Peyer's patch (tissue), 4 donors: ENCODE measurements around the gene CHN2. TPM values are rescaled to one million over a fixed set of nuclear protein-coding genes. Genes with fewer than 3 reads are reported as not detected.

Experiments used
- DNase-seq, 3 donors: peaks; one replicate each; pipeline ENCODE4 v3.0.0-alpha.2; 2017 to 2019
- H3K27ac ChIP-seq, 4 donors: fragments of 200-600 bp; sonication (generic); one replicate each; pipeline ENCODE4 v1.5.1; 2016 to 2019
- H3K27me3 ChIP-seq, 2 donors: fragments of 200-600 bp; sonication (generic); one replicate each; pipeline ENCODE4 v1.5.1; 2019
- H3K36me3 ChIP-seq, 3 donors: fragments of 200-600 bp; sonication (generic); one replicate each; pipeline ENCODE4 v1.5.1; 2016 to 2019
- H3K4me1 ChIP-seq, 4 donors: fragments of 200-600 bp; sonication (generic); one replicate each; pipeline ENCODE4 v1.5.1; 2016 to 2019
- H3K4me3 ChIP-seq, 4 donors: fragments of 200-600 bp; sonication (generic); 1 replicate in 3 of 4; 2 replicates in 1 of 4; pipeline ENCODE4 v1.5.1; 2016 to 2019; ENCODE audit warnings: mild to moderate bottlenecking in 1 of 4
- H3K9me3 ChIP-seq, 4 donors: fragments of 200-600 bp; sonication (generic); one replicate each; pipeline ENCODE4 v1.5.1; 2016 to 2019; ENCODE audit warnings: mild to moderate bottlenecking in 1 of 4
- POLR2A ChIP-seq, 2 donors: fragments of 450-650 bp; IDR thresholded peaks; one replicate each; pipeline ENCODE4 v1.5.1; 2017; ENCODE audit warnings: antibody characterized with exemption in 2 of 2, mild to moderate bottlenecking in 2 of 2, moderate library complexity in 2 of 2
- total RNA-seq, 4 donors: library from RNA; depleted of rRNA; stranded (reverse); fragments of >200 nt; gene quantifications; one replicate each; pipeline ENCODE4 v1.1.0, GENCODE V29; 2016
- TF ChIP-seq, protein P1 (sequence below), 6 experiments: fragments of 450-650 bp in 4 of 6; fragments of 200-600 bp in 2 of 6; sonication (generic) in 1 of 6; IDR thresholded peaks; one replicate each; pipeline ENCODE4 v1.5.1; 2017 to 2019; ENCODE audit warnings: antibody characterized with exemption in 6 of 6, mild to moderate bottlenecking in 3 of 6, moderate library complexity in 1 of 6

Gene CHN2
- total RNA-seq, 4 donors from 2014 or later: 29.7 to 159 (median 120) TPM

DNA sequence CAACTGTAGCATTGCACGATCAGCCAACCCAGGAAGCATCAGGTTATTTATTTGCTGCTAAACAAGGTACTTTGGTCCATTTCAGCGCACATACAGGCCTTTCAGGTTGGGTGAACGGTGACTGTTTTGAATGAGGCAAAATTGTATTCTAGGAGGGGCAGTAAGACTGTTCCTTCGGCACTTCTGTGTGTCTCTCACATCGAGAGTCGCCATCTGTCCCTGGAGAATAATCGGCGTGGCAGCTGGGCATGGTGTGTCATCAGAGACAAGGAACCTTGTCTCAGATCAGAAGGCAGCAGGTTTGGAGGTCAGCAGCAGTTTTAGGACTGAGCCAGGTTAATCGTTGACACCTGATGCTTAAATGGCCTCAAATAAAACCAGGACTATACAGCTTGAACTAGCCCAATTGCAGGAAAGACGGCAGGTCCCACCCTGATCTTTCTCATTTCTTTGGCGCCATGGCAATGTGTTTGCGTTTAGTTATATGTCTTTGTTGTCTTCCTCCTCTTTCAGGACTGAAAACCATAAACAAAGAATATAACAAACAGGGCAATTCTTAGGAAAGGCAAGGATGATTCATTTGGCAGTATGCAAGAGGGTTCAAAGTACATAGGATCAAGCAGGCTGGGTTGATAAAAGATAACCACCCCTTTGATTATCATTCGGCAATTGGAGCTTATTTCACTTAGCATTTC lies 277.0 kb downstream of the CHN2 start:
- no peaks in the 10 kb centered on the region for H3K27me3 ChIP-seq
- DNase-seq: peak in 2 of 3 donors; percentile 83 to 84
- H3K4me1 ChIP-seq: peaks cover 0 to 26% (median 2%) of the 10 kb centered on the region in 4 donors
- H3K4me3 ChIP-seq: peak overlapping the region in 1 of 4 donors; percentile 6
- TF ChIP-seq POLR2A (IDR thresholded peaks at IDR 0.05): peak in 1 of 2 donors; percentile 57
- TF ChIP-seq, protein P1, sequence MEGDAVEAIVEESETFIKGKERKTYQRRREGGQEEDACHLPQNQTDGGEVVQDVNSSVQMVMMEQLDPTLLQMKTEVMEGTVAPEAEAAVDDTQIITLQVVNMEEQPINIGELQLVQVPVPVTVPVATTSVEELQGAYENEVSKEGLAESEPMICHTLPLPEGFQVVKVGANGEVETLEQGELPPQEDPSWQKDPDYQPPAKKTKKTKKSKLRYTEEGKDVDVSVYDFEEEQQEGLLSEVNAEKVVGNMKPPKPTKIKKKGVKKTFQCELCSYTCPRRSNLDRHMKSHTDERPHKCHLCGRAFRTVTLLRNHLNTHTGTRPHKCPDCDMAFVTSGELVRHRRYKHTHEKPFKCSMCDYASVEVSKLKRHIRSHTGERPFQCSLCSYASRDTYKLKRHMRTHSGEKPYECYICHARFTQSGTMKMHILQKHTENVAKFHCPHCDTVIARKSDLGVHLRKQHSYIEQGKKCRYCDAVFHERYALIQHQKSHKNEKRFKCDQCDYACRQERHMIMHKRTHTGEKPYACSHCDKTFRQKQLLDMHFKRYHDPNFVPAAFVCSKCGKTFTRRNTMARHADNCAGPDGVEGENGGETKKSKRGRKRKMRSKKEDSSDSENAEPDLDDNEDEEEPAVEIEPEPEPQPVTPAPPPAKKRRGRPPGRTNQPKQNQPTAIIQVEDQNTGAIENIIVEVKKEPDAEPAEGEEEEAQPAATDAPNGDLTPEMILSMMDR (IDR thresholded peaks at IDR 0.05): no peak
- H3K27ac ChIP-seq: peak overlapping the region in 3 of 4 donors; percentile 57 to 83 (median 76)
- H3K36me3 ChIP-seq: no peaks in the 10 kb centered on the region
- H3K9me3 ChIP-seq: no peaks in the 10 kb centered on the region

DNA sequence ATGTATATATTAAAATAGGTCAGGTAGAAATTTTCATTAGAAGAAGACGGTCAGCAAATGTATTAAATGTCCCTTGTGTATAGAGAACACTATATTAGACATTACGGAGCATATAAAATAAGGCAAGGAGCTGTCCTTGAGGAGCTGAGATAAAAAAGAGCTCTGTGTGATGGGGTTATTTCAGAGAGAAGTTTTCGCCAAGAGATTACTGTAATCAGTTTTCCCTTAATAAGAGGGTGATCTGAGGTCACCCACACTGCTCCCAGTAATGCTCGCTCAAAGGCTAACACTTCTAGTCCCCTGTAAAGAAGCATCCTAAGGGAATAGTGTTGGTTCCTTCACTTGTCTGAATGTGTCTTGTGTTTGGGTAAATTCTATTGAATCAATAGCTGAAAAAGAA lies 282.3 kb downstream of the CHN2 start:
- DNase-seq: no peak
- H3K9me3 ChIP-seq: no peaks in the 10 kb centered on the region
- H3K27me3 ChIP-seq: no peaks in the 10 kb centered on the region
- TF ChIP-seq, protein P1 (IDR thresholded peaks at IDR 0.05): no peak
- TF ChIP-seq POLR2A (IDR thresholded peaks at IDR 0.05): no peak
- no peak overlapping the region for H3K4me3 ChIP-seq
- H3K4me1 ChIP-seq: peaks cover 0 to 9% (median 1%) of the 10 kb centered on the region in 4 donors
- H3K36me3 ChIP-seq: no peaks in the 10 kb centered on the region
- no peak overlapping the region for H3K27ac ChIP-seq

DNA sequence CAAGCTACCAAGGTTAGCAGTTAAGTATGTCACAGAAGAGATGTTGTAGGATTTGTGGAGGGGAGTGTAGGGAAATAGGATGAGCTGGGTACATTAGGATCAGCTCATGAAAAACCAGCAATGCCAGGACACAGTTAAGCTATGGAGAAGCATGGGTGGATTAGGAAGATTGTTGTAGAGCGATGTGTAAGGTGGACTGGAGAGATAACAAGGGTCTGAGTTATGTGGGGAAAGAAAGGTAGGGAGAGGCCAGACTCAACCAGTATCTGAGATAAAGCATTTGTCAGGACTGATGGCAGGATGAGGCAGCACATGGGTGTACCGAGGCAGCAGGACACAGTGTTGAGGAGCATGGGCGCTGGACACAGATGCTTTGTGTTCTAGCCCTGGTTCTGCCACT lies 283.7 kb downstream of the CHN2 start:
- TF ChIP-seq, protein P1 (IDR thresholded peaks at IDR 0.05): no peak
- no peak for TF ChIP-seq POLR2A (IDR thresholded peaks at IDR 0.05)
- H3K27ac ChIP-seq: no peak overlapping the region
- peaks cover 0 to 2% (median 0%) of the 10 kb centered on the region in 4 donors for H3K4me1 ChIP-seq
- no peaks in the 10 kb centered on the region for H3K27me3 ChIP-seq
- no peak for DNase-seq
- H3K36me3 ChIP-seq: no peaks in the 10 kb centered on the region
- H3K4me3 ChIP-seq: no peak overlapping the region
- H3K9me3 ChIP-seq: no peaks in the 10 kb centered on the region

DNA sequence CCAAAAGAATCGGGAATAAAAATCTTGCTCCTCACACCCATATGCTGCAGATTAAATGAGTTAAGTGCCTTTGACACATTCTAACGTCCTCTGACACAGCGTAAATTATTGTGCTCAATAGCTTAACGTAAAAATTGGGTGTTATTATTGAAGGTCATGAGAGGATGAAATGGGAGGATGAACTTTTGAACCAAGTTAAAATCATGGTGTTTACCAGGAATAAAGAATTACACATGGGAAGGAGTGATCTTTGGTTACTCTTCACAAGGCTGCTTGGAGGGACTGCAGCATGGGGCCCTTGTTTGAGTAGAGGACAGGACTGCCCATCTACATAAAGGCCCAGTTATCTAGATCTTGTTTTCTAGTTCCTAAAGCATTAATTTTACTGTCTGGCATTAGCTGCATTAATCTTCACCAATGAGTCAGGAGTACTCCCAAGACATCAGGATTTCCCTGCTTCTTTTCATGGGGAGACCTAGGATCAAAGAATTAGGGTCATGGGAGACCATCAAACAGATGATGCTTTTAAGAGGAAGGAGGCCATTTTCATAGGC lies 284.2 kb downstream of the CHN2 start:
- Histone ChIP-seq H3K36me3 (no peaks in the 10 kb centered on the region), H3K27me3 (no peaks in the 10 kb centered on the region), H3K27ac (peak overlapping the region in 2 of 4 donors; percentile 84 to 85), H3K9me3 (no peaks in the 10 kb centered on the region), H3K4me3 (no peak overlapping the region), H3K4me1 (peaks cover 0 to 2% (median 0%) of the 10 kb centered on the region in 4 donors)
- no peak for DNase-seq
- TF ChIP-seq, protein P1 (IDR thresholded peaks at IDR 0.05): no peak
- no peak for TF ChIP-seq POLR2A (IDR thresholded peaks at IDR 0.05)

DNA sequence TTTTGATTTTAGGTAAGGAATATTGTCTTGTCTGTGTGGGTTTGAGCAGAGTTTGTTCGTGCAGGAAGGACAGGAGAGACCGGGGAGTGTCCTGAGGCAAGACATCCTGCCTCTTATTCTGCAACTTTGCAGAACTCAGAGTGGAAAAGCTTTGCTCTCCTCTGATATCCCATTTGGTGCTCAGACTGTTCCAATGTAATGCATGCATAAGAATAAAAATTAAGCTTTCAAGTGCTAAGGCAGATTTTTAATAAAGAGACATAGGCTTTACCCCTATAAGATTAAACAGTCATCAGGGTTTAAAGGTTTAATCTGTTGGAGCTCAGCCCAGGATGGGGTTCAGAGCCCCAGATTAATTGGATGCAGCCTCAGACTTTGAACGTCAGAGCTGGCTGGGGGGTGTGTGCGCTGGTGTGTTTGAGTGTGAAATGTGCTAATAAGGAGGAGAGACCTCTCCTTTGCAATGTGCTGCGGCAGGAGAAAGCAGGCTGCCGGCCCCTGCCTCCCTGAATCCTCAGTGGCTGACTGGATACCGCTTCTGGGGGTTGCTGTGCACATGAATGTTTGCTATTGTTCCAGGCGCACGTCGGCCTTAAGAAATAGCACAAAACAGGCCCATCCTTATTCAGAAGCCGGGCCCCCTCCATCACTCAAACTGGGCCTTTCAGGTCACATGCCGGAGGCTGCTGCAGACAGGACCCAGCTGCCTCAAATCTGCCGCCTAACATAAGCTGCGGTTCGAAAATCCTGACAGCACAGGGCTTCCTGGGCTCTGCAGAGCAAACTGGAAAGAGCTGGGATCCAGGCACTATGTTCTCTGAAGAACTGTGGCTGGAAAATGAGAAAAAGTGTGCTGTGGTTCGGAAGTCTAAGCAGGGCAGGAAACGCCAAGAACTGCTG lies 285.0 kb downstream of the CHN2 start:
- H3K9me3 ChIP-seq: no peaks in the 10 kb centered on the region
- TF ChIP-seq POLR2A (IDR thresholded peaks at IDR 0.05): peak; percentile 74 to 88
- TF ChIP-seq, protein P1 (IDR thresholded peaks at IDR 0.05): no peak
- H3K27ac ChIP-seq: peak overlapping the region in 3 of 4 donors; percentile 60 to 85 (median 84)
- peak in 2 of 3 donors; percentile 74 to 76 for DNase-seq
- no peaks in the 10 kb centered on the region for H3K36me3 ChIP-seq
- H3K27me3 ChIP-seq: no peaks in the 10 kb centered on the region
- peak overlapping the region in 3 of 4 donors; percentile 23 to 50 (median 47) for H3K4me3 ChIP-seq
- H3K4me1 ChIP-seq: peaks cover 0 to 2% (median 0%) of the 10 kb centered on the region in 4 donors
